ENCODE data around the gene MICALL1. TPM values are rescaled to one million over a fixed set of nuclear protein-coding genes. Genes with fewer than 3 reads are reported as not detected.

MICALL1 gene
- total and polyA plus RNA-seq, 3 donors from 2014 or later, result 25.2 to 38.0 (median 30.8) TPM

DNA sequence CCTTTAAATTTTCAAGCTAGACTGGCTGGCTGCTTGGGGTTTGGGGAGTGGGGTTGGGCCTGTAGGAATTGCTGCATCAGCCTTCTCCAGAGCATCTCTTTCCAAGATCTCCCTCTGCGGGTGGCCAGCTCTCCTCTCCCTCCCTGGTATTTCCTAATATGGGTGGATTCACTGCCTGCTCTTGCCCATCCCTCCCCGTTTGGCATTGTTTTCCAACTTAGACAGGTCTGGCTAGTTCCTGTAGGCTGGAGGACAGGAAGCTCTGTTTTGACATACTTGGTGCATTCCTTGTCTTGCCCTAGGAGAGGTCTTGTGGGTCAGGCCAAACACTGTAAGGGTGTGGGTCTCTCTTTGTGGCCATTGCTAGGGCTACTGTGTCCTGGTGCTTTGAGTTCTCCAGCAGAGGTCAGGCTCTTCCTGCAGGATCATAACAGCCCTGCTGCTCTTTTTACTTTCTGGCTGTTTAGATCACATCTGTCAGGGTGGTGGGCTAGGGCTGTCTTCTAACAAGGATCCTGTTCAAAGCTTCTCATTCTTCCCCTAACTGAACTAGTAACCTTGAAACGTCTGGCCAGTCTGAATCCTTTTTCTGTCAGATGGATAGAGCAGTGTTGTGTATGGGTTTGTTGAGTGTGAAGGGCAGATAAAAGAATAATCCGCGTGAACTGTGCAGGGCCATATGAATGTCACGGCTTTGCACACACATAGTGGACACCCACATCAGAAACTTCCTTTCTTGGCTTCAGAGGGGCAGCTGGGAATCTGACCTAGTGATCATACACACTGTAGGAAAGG lies 18.3 kb upstream of the MICALL1 start:
- H3K27ac ChIP-seq, result peak overlapping the region; percentile 41 to 71
- H3K4me3 ChIP-seq, result no peak overlapping the region
- intact Hi-C loops (cut with DNase I; ENCODE audit: low total_unique reads), result no loop called here
- no peaks in the 10 kb centered on the region for H3K27me3 ChIP-seq
- WGBS, 2 donors, result 39 to 54% methylated on average over 6 of the region's 6 CpGs
- H3K9me3 ChIP-seq, result no peaks in the 10 kb centered on the region
- peak; percentile 75 for DNase-seq
- no peaks in the 10 kb centered on the region for H3K36me3 ChIP-seq (ENCODE audit: low read depth, missing control alignments)
- H3K4me1 ChIP-seq, result peaks cover 16% of the 10 kb centered on the region
- TF ChIP-seq, protein P1, sequence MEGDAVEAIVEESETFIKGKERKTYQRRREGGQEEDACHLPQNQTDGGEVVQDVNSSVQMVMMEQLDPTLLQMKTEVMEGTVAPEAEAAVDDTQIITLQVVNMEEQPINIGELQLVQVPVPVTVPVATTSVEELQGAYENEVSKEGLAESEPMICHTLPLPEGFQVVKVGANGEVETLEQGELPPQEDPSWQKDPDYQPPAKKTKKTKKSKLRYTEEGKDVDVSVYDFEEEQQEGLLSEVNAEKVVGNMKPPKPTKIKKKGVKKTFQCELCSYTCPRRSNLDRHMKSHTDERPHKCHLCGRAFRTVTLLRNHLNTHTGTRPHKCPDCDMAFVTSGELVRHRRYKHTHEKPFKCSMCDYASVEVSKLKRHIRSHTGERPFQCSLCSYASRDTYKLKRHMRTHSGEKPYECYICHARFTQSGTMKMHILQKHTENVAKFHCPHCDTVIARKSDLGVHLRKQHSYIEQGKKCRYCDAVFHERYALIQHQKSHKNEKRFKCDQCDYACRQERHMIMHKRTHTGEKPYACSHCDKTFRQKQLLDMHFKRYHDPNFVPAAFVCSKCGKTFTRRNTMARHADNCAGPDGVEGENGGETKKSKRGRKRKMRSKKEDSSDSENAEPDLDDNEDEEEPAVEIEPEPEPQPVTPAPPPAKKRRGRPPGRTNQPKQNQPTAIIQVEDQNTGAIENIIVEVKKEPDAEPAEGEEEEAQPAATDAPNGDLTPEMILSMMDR (IDR thresholded peaks at IDR 0.05), result peak in 2 of 3 experiments; percentile 34 to 38
- TF ChIP-seq POLR2A (IDR thresholded peaks at IDR 0.05), result no peak

DNA sequence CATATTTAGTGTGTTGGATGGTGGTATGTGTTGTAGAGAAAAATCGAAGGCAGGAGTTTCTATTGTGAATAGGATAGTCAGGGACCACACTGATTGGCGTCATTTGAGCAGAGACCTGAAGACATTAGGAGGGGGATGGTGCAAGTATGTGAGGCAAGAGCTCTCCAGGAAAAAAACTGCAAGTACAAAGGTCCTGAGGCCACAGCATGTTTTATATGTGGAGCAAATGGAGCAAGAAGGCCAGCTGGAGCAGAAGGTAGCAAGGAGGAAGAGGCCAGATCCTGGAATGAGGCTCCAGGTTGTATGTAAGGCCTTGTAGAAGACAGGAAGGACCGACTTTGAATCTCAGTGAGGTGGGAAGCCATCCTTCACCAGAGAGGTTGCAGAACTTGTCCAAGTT lies 14.2 kb upstream of the MICALL1 start:
- Histone ChIP-seq H3K4me1 (peaks cover 37% of the 10 kb centered on the region), H3K9me3 (no peaks in the 10 kb centered on the region), H3K4me3 (no peak overlapping the region), H3K27me3 (no peaks in the 10 kb centered on the region), H3K27ac (no peak overlapping the region), H3K36me3 (ENCODE audit: low read depth, missing control alignments) (no peaks in the 10 kb centered on the region)
- WGBS, 2 donors, result 81 to 86% methylated on average over 3 of the region's 3 CpGs
- no peak for TF ChIP-seq POLR2A (IDR thresholded peaks at IDR 0.05)
- TF ChIP-seq, protein P1 (IDR thresholded peaks at IDR 0.05), result no peak
- intact Hi-C loops (cut with DNase I; ENCODE audit: low total_unique reads), result no loop called here
- no peak for DNase-seq

- no peak overlapping the region for H3K27ac ChIP-seq
- intact Hi-C loops (cut with DNase I; ENCODE audit: low total_unique reads), result no loop called here
- DNase-seq, result peak; percentile 63
- H3K27me3 ChIP-seq, result no peaks in the 10 kb centered on the region
- H3K9me3 ChIP-seq, result no peaks in the 10 kb centered on the region
- TF ChIP-seq POLR2A (IDR thresholded peaks at IDR 0.05), result no peak
- TF ChIP-seq, protein P1 (IDR thresholded peaks at IDR 0.05), result no peak
- H3K4me3 ChIP-seq, result no peak overlapping the region
- WGBS, 2 donors, result 47 to 66% methylated on average over 5 to 7 of the region's 7 CpGs
- no peaks in the 10 kb centered on the region for H3K36me3 ChIP-seq (ENCODE audit: low read depth, missing control alignments)
- H3K4me1 ChIP-seq, result peaks cover 36% of the 10 kb centered on the region
Observed at GRCh38 chr22:37892566-37893335, 13.3 kb upstream of the MICALL1 start.

DNA sequence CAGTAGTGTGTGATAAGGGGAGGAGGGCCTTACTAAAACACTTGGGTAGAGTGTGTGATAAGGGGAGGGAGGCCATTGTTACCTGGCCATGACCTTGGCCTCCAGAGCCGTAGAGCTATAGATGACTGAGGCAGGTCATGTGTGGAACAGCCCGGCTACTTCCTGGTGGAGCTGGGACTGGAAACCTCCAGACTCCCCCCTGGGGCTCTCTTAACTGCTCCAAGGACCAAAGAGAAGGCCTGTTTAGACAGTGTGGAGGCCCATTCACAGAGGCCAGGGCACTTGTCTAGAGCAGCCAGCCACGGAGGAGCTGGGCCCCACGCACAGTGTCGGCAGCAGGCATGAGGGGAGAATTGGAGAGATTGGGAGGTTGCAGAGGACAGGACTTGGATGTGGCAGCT lies 12.5 kb upstream of the MICALL1 start:
- H3K27me3 ChIP-seq, result no peaks in the 10 kb centered on the region
- intact Hi-C loops (cut with DNase I; ENCODE audit: low total_unique reads), result no loop called here
- 64 to 78% methylated on average over 5 of the region's 5 CpGs for WGBS, 2 donors
- H3K9me3 ChIP-seq, result no peaks in the 10 kb centered on the region
- H3K36me3 ChIP-seq (ENCODE audit: low read depth, missing control alignments), result no peaks in the 10 kb centered on the region
- H3K4me3 ChIP-seq, result no peak overlapping the region
- no peak for DNase-seq
- no peak overlapping the region for H3K27ac ChIP-seq
- TF ChIP-seq, protein P1 (IDR thresholded peaks at IDR 0.05), result no peak
- TF ChIP-seq POLR2A (IDR thresholded peaks at IDR 0.05), result no peak
- peaks cover 32% of the 10 kb centered on the region for H3K4me1 ChIP-seq
